ENCODE results near the gene LUC7L2.

DNA sequence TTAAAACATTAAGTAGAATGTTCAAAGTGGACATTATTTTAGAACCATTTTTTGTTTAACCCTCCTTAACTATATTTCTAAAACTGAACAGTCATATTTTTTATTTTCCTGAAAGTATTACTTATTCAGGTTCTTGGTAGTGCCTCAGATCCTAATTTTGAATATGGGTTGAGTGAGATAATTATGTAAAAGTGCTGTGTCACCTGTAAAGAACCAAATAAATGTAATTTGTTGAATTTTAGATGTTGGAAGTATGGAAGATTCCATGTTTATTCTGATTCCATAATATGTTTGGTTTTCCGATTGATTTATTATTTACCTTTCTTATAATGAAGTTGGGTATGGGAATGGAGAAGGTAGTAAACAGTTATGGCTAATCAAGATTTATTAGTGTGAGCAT lies 61.4 kb downstream of the LUC7L2 start:
- TF ChIP-seq POLR2AphosphoS5 (IDR thresholded peaks at IDR 0.05) (no peak), POLR2A (IDR thresholded peaks at IDR 0.05) (no peak)
- TF ChIP-seq, protein P1, sequence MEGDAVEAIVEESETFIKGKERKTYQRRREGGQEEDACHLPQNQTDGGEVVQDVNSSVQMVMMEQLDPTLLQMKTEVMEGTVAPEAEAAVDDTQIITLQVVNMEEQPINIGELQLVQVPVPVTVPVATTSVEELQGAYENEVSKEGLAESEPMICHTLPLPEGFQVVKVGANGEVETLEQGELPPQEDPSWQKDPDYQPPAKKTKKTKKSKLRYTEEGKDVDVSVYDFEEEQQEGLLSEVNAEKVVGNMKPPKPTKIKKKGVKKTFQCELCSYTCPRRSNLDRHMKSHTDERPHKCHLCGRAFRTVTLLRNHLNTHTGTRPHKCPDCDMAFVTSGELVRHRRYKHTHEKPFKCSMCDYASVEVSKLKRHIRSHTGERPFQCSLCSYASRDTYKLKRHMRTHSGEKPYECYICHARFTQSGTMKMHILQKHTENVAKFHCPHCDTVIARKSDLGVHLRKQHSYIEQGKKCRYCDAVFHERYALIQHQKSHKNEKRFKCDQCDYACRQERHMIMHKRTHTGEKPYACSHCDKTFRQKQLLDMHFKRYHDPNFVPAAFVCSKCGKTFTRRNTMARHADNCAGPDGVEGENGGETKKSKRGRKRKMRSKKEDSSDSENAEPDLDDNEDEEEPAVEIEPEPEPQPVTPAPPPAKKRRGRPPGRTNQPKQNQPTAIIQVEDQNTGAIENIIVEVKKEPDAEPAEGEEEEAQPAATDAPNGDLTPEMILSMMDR (IDR thresholded peaks at IDR 0.05 in 8 of 11, conservative IDR thresholded peaks at IDR 0.05 in 3 of 11) = no peak
